Measurements from ENCODE around the gene GNA14.

GNA14 gene

GRCh38 chr9:77518688-77519087 is 129.4 kb downstream of the GNA14 start:
- Histone ChIP-seq H3K36me3 (no peaks in the 10 kb centered on the region), H3K4me2 (no peak overlapping the region), H4K20me1 (no peaks in the 10 kb centered on the region), H3K4me1 (peaks cover 27% of the 10 kb centered on the region), H3K4me3 (no peak overlapping the region), H3K27ac (no peak overlapping the region), H3K9ac (no peak overlapping the region), H3K9me3 (no peaks in the 10 kb centered on the region), H3K27me3 (no peaks in the 10 kb centered on the region)
- no peak for TF ChIP-seq Cebpa-rat (IDR thresholded peaks at IDR 0.05)

GRCh38 chr9:77516781-77517180 is 131.3 kb downstream of the GNA14 start:
- Histone ChIP-seq H3K27ac (no peak overlapping the region), H3K4me1 (peaks cover 32% of the 10 kb centered on the region), H3K9me3 (no peaks in the 10 kb centered on the region), H4K20me1 (no peaks in the 10 kb centered on the region), H3K4me3 (no peak overlapping the region), H3K36me3 (no peaks in the 10 kb centered on the region), H3K9ac (no peak overlapping the region), H3K4me2 (no peak overlapping the region), H3K27me3 (no peaks in the 10 kb centered on the region)
- no peak for TF ChIP-seq Cebpa-rat (IDR thresholded peaks at IDR 0.05)

- Histone ChIP-seq H3K36me3 (no peaks in the 10 kb centered on the region), H4K20me1 (no peaks in the 10 kb centered on the region), H3K9me3 (0 out of 2 replicates have a peak, but pooled peaks cover 2% of the 10 kb centered on the region), H3K4me3 (peak overlapping the region; percentile 38; the same call in 1 of the 2 replicates), H3K4me1 (peaks cover 32% of the 10 kb centered on the region), H3K27ac (peak overlapping the region; percentile 71), H3K9ac (peak overlapping the region; percentile 56), H3K4me2 (peak overlapping the region; percentile 89), H3K27me3 (no peaks in the 10 kb centered on the region)
- no peak for TF ChIP-seq Cebpa-rat (IDR thresholded peaks at IDR 0.05)
These were observed 133.0 kb downstream of the GNA14 start for GRCh38 chr9:77514886-77515711.

- 0 out of 2 replicates have a peak, but pooled peaks cover 2% of the 10 kb centered on the region for H3K9me3 ChIP-seq
- H3K4me3 ChIP-seq, result no peak overlapping the region
- H3K36me3 ChIP-seq, result no peaks in the 10 kb centered on the region
- no peak overlapping the region for H3K27ac ChIP-seq
- H4K20me1 ChIP-seq, result no peaks in the 10 kb centered on the region
- no peaks in the 10 kb centered on the region for H3K27me3 ChIP-seq
- H3K9ac ChIP-seq, result no peak overlapping the region
- no peak for TF ChIP-seq Cebpa-rat (IDR thresholded peaks at IDR 0.05)
- peak overlapping the region; percentile 89 for H3K4me2 ChIP-seq
- H3K4me1 ChIP-seq, result peaks cover 32% of the 10 kb centered on the region
These were observed 134.7 kb downstream of the GNA14 start for GRCh38 chr9:77513457-77513856.

GRCh38 chr9:77512876-77513275 is 135.2 kb downstream of the GNA14 start:
- Histone ChIP-seq H3K4me2 (no peak overlapping the region), H3K36me3 (no peaks in the 10 kb centered on the region), H4K20me1 (no peaks in the 10 kb centered on the region), H3K27ac (no peak overlapping the region), H3K9ac (no peak overlapping the region), H3K4me3 (no peak overlapping the region), H3K4me1 (peaks cover 32% of the 10 kb centered on the region), H3K9me3 (0 out of 2 replicates have a peak, but pooled peaks cover 2% of the 10 kb centered on the region), H3K27me3 (no peaks in the 10 kb centered on the region)
- TF ChIP-seq Cebpa-rat (IDR thresholded peaks at IDR 0.05), result no peak

- H3K4me3 ChIP-seq, result no peak overlapping the region
- no peaks in the 10 kb centered on the region for H3K27me3 ChIP-seq
- H3K4me2 ChIP-seq, result no peak overlapping the region
- H4K20me1 ChIP-seq, result no peaks in the 10 kb centered on the region
- H3K27ac ChIP-seq, result no peak overlapping the region
- H3K4me1 ChIP-seq, result peaks cover 32% of the 10 kb centered on the region
- H3K9me3 ChIP-seq, result 0 out of 2 replicates have a peak, but pooled peaks cover 2% of the 10 kb centered on the region
- no peak for TF ChIP-seq Cebpa-rat (IDR thresholded peaks at IDR 0.05)
- H3K36me3 ChIP-seq, result no peaks in the 10 kb centered on the region
- no peak overlapping the region for H3K9ac ChIP-seq
These were observed 136.6 kb downstream of the GNA14 start for GRCh38 chr9:77511525-77511924.

- Histone ChIP-seq H3K4me3 (no peak overlapping the region), H3K4me2 (no peak overlapping the region), H3K9me3 (0 out of 2 replicates have a peak, but pooled peaks cover 2% of the 10 kb centered on the region), H3K36me3 (no peaks in the 10 kb centered on the region), H3K9ac (no peak overlapping the region), H4K20me1 (no peaks in the 10 kb centered on the region), H3K4me1 (peaks cover 25% of the 10 kb centered on the region), H3K27ac (no peak overlapping the region), H3K27me3 (no peaks in the 10 kb centered on the region)
- TF ChIP-seq Cebpa-rat (IDR thresholded peaks at IDR 0.05), result no peak
These were observed 137.5 kb downstream of the GNA14 start for GRCh38 chr9:77510666-77511065.

- H4K20me1 ChIP-seq, result no peaks in the 10 kb centered on the region
- no peak overlapping the region for H3K27ac ChIP-seq
- no peak for TF ChIP-seq Cebpa-rat (IDR thresholded peaks at IDR 0.05)
- no peaks in the 10 kb centered on the region for H3K27me3 ChIP-seq
- peaks cover 2% of the 10 kb centered on the region for H3K4me1 ChIP-seq
- H3K9ac ChIP-seq, result no peak overlapping the region
- H3K9me3 ChIP-seq, result 0 out of 2 replicates have a peak, but pooled peaks cover 2% of the 10 kb centered on the region
- no peak overlapping the region for H3K4me2 ChIP-seq
- no peak overlapping the region for H3K4me3 ChIP-seq
- no peaks in the 10 kb centered on the region for H3K36me3 ChIP-seq
These were observed 139.7 kb downstream of the GNA14 start for GRCh38 chr9:77508396-77508795.

GRCh38 chr9:77507212-77507961 is 140.7 kb downstream of the GNA14 start:
- Histone ChIP-seq H4K20me1 (no peaks in the 10 kb centered on the region), H3K9ac (no peak overlapping the region), H3K4me2 (no peak overlapping the region), H3K36me3 (no peaks in the 10 kb centered on the region), H3K27me3 (no peaks in the 10 kb centered on the region), H3K4me3 (no peak overlapping the region), H3K9me3 (0 out of 2 replicates have a peak, but pooled peaks cover 2% of the 10 kb centered on the region), H3K4me1 (no peaks in the 10 kb centered on the region), H3K27ac (no peak overlapping the region)
- no peak for TF ChIP-seq Cebpa-rat (IDR thresholded peaks at IDR 0.05)

GRCh38 chr9:77505232-77505631 is 142.9 kb downstream of the GNA14 start:
- Histone ChIP-seq H4K20me1 (no peaks in the 10 kb centered on the region), H3K9me3 (no peaks in the 10 kb centered on the region), H3K4me2 (no peak overlapping the region), H3K36me3 (no peaks in the 10 kb centered on the region), H3K4me1 (no peaks in the 10 kb centered on the region), H3K27me3 (no peaks in the 10 kb centered on the region), H3K4me3 (no peak overlapping the region), H3K27ac (no peak overlapping the region), H3K9ac (no peak overlapping the region)
- no peak for TF ChIP-seq Cebpa-rat (IDR thresholded peaks at IDR 0.05)

All from BLaER1 (cell line).